8988T (cell line): Measurements from ENCODE around the gene ZFP36L2.
"Not testable (repeated sequence)": the region's sequence is repeated elsewhere in the genome, so short reads cannot be mapped to it uniquely, and the experiment has no call there.

Experiments used
- DNase-seq: peaks from one replicate; pipeline ENCODE4 v3.0.0; 2011

Gene ZFP36L2

GRCh38 chr2:43206602-43207001 lies 19.8 kb downstream of the ZFP36L2 start:
- DNase-seq, result no peak

- DNase-seq, result no peak
Measured at GRCh38 chr2:43203373-43203772, 23.0 kb downstream of the ZFP36L2 start.

- no peak for DNase-seq
Measured at GRCh38 chr2:43202289-43202688, 24.1 kb downstream of the ZFP36L2 start.

GRCh38 chr2:43201497-43201896 lies 24.9 kb downstream of the ZFP36L2 start:
- DNase-seq, result no peak

GRCh38 chr2:43201016-43201415 lies 25.4 kb downstream of the ZFP36L2 start:
- DNase-seq, result no peak

GRCh38 chr2:43199492-43200488 lies 26.6 kb downstream of the ZFP36L2 start:
- peak; percentile 42 for DNase-seq

GRCh38 chr2:43198263-43198662 lies 28.1 kb downstream of the ZFP36L2 start:
- no peak for DNase-seq

GRCh38 chr2:43197588-43197896 lies 28.9 kb downstream of the ZFP36L2 start:
- no peak for DNase-seq

GRCh38 chr2:43196768-43197587 lies 29.4 kb downstream of the ZFP36L2 start:
- DNase-seq, result no peak

GRCh38 chr2:43194121-43194869 lies 32.1 kb downstream of the ZFP36L2 start:
- no peak for DNase-seq

GRCh38 chr2:43193652-43194120 lies 32.7 kb downstream of the ZFP36L2 start:
- no peak for DNase-seq

GRCh38 chr2:43192744-43193651 lies 33.4 kb downstream of the ZFP36L2 start:
- no peak for DNase-seq

- no peak for DNase-seq
Measured at GRCh38 chr2:43191947-43192516, 34.4 kb downstream of the ZFP36L2 start.

- no peak for DNase-seq
Measured at GRCh38 chr2:43190311-43191052, 35.9 kb downstream of the ZFP36L2 start.

GRCh38 chr2:43189861-43190260 lies 36.5 kb downstream of the ZFP36L2 start:
- not testable (repeated sequence) for DNase-seq

- no peak for DNase-seq
Measured at GRCh38 chr2:43188561-43189386, 37.6 kb downstream of the ZFP36L2 start.

- DNase-seq, result no peak
Measured at GRCh38 chr2:43186679-43187374, 39.6 kb downstream of the ZFP36L2 start.

GRCh38 chr2:43186321-43186678 lies 40.1 kb downstream of the ZFP36L2 start:
- no peak for DNase-seq

GRCh38 chr2:43185146-43185545 lies 41.3 kb downstream of the ZFP36L2 start:
- no peak for DNase-seq
